HG03469 (cell line): Measurements from ENCODE around the gene MYH4.

ENCODE experiments used
- ATAC-seq: cut with Tn5 transposase; IDR thresholded peaks from one replicate; pipeline ENCODE4 v1.9.1; 2021; ENCODE audit warnings: mild to moderate bottlenecking, moderate library complexity, moderate number of reproducible peaks; ENCODE audit not compliant: unreplicated experiment

MYH4 gene

GRCh38 chr17:10469459-10469858, at the start of gene MYH4:
Gene MYH4 (minus strand): TSS chr17:10469559. CDS start chr17:10466745, 2,814 bp downstream.
- ATAC-seq, result no peak

- no peak for ATAC-seq
These were observed 49.1 kb upstream of the MYH4 start, which contains the start of gene MYH1 for GRCh38 chr17:10518271-10519037. Gene MYH1 (minus strand): TSS chr17:10518542. CDS start chr17:10516642, 1,900 bp downstream.

- no peak for ATAC-seq
These were observed 47.3 kb upstream of the MYH4 start for GRCh38 chr17:10516638-10517037.

- no peak for ATAC-seq
These were observed 46.7 kb upstream of the MYH4 start for GRCh38 chr17:10516065-10516464.

- ATAC-seq, result no peak
These were observed 44.1 kb upstream of the MYH4 start for GRCh38 chr17:10513299-10514067.

GRCh38 chr17:10512856-10513255, 43.5 kb upstream of the MYH4 start:
- ATAC-seq, result no peak

- ATAC-seq, result no peak
These were observed 30.6 kb upstream of the MYH4 start for GRCh38 chr17:10499950-10500349.

- ATAC-seq, result no peak
These were observed 22.6 kb upstream of the MYH4 start for GRCh38 chr17:10492004-10492403.

GRCh38 chr17:10482252-10482651, 12.9 kb upstream of the MYH4 start:
- ATAC-seq, result no peak

GRCh38 chr17:10477701-10478100, 8.3 kb upstream of the MYH4 start:
- ATAC-seq, result no peak

GRCh38 chr17:10474536-10474935, 5.2 kb upstream of the MYH4 start:
- ATAC-seq, result no peak

GRCh38 chr17:10471858-10472257, 2.5 kb upstream of the MYH4 start:
- no peak for ATAC-seq

GRCh38 chr17:10463402-10463801, 6.0 kb downstream of the MYH4 start:
- no peak for ATAC-seq

GRCh38 chr17:10460062-10460461, 9.3 kb downstream of the MYH4 start:
- ATAC-seq, result no peak

GRCh38 chr17:10458701-10459100, 10.7 kb downstream of the MYH4 start:
- ATAC-seq, result no peak

- no peak for ATAC-seq
These were observed 11.4 kb downstream of the MYH4 start for GRCh38 chr17:10457952-10458351.

GRCh38 chr17:10447026-10447931, 22.1 kb downstream of the MYH4 start:
- ATAC-seq, result no peak

GRCh38 chr17:10439816-10440215, 29.5 kb downstream of the MYH4 start:
- no peak for ATAC-seq

GRCh38 chr17:10435096-10435495, 34.3 kb downstream of the MYH4 start:
- no peak for ATAC-seq

GRCh38 chr17:10429421-10430045, 39.8 kb downstream of the MYH4 start:
- no peak for ATAC-seq

- no peak for ATAC-seq
These were observed 40.6 kb downstream of the MYH4 start for GRCh38 chr17:10428781-10429180.
